ENCODE results near the gene THTPA.
"Not testable (repeated sequence)": the region's sequence is repeated elsewhere in the genome, so short reads cannot be mapped to it uniquely, and the experiment has no call there.

Gene THTPA

DNA sequence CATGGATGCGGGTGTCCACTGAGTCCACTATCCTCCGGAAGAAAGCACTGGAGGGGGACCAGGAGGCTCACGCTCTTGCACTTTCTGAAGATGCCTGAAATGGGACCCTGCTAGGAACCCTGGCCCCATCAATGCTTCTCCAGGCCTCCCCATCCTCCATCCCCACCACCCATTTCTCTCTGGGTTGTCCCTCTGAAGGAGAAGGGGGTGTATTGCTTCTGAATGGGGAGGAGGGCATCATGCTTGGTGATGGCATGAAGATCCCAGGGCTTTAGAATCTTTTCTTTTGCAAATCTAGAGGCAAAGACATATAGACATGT is 23.2 kb downstream of the THTPA start:
- Histone ChIP-seq H3K27me3 (replicated peaks; ENCODE audit: control insufficient read depth, insufficient read depth, low read length) (no peaks in the 10 kb centered on the region; the same call in 1 of the 2 replicates), H3K4me3 (replicated peaks; ENCODE audit: low read depth, low read length) (no peak overlapping the region), H3K36me3 (ENCODE audit: control insufficient read depth, insufficient read depth, low read length) (no peaks in the 10 kb centered on the region)
- TF ChIP-seq, protein P1, sequence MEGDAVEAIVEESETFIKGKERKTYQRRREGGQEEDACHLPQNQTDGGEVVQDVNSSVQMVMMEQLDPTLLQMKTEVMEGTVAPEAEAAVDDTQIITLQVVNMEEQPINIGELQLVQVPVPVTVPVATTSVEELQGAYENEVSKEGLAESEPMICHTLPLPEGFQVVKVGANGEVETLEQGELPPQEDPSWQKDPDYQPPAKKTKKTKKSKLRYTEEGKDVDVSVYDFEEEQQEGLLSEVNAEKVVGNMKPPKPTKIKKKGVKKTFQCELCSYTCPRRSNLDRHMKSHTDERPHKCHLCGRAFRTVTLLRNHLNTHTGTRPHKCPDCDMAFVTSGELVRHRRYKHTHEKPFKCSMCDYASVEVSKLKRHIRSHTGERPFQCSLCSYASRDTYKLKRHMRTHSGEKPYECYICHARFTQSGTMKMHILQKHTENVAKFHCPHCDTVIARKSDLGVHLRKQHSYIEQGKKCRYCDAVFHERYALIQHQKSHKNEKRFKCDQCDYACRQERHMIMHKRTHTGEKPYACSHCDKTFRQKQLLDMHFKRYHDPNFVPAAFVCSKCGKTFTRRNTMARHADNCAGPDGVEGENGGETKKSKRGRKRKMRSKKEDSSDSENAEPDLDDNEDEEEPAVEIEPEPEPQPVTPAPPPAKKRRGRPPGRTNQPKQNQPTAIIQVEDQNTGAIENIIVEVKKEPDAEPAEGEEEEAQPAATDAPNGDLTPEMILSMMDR (IDR thresholded peaks at IDR 0.05; ENCODE audit: insufficient read depth, low read length, poor library complexity, severe bottlenecking), result no peak
- no peak for DNase-seq (ENCODE audit: extremely low read depth, insufficient read length)

DNA sequence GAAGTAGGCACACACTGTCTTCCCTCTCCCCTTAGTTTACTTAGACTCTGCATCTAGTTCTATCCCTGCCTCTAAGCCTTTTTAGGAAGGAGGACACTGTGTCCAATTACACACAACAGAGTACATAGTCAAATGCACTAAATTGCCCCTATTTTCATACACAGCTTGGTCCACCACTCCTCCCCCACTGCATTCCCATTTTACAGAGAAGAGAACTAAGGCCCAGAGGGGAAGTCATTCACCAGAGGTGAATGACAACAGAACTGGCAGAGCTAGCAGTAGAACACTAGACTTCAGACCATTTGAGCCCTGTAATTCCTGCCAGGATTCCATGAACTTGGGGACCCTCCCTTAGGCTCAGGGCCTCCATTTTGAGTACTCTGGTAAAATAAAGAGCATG is 23.7 kb downstream of the THTPA start:
- H3K4me3 ChIP-seq (replicated peaks; ENCODE audit: low read depth, low read length), result no peak overlapping the region
- no peaks in the 10 kb centered on the region for H3K36me3 ChIP-seq (ENCODE audit: control insufficient read depth, insufficient read depth, low read length)
- DNase-seq (ENCODE audit: extremely low read depth, insufficient read length), result no peak
- H3K27me3 ChIP-seq (replicated peaks; ENCODE audit: control insufficient read depth, insufficient read depth, low read length), result no peaks in the 10 kb centered on the region; the same call in 1 of the 2 replicates
- TF ChIP-seq, protein P1 (IDR thresholded peaks at IDR 0.05; ENCODE audit: insufficient read depth, low read length, poor library complexity, severe bottlenecking), result no peak

- TF ChIP-seq, protein P1 (IDR thresholded peaks at IDR 0.05; ENCODE audit: insufficient read depth, low read length, poor library complexity, severe bottlenecking), result no peak
- no peak for DNase-seq (ENCODE audit: extremely low read depth, insufficient read length)
Measured at GRCh38 chr14:23580152-23580926, 24.3 kb downstream of the THTPA start.

DNA sequence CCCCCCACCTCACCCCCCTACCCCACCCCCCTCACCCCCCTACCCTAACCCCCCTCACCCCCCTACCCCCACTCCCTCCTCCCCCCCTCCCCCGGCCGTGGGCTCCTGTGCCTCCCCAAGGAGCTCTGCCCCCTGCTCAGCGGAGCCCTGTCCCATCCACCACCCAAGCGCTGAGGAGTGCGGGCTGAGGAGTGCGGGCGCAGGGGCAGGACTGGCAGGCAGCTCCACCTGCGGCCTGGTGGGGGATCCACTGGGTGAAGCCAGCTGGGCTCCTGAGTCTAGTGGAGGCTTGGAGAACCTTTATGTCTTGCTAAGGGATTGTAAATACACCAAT is 24.8 kb downstream of the THTPA start:
- DNase-seq (ENCODE audit: extremely low read depth, insufficient read length), result no peak
- H3K27me3 ChIP-seq (replicated peaks; ENCODE audit: control insufficient read depth, insufficient read depth, low read length), result no peaks in the 10 kb centered on the region; the same call in 1 of the 2 replicates
- TF ChIP-seq, protein P1 (IDR thresholded peaks at IDR 0.05; ENCODE audit: insufficient read depth, low read length, poor library complexity, severe bottlenecking), result no peak

More at GRCh38 chr14:23580152-23580926, 24.3 kb downstream of the THTPA start:
- no peaks in the 10 kb centered on the region for H3K36me3 ChIP-seq (ENCODE audit: control insufficient read depth, insufficient read depth, low read length)
- no peaks in the 10 kb centered on the region; the same call in 1 of the 2 replicates for H3K27me3 ChIP-seq (replicated peaks; ENCODE audit: control insufficient read depth, insufficient read depth, low read length)
- H3K4me3 ChIP-seq (replicated peaks; ENCODE audit: low read depth, low read length), result no peak overlapping the region

GRCh38 chr14:23582906-23583760 is 27.1 kb downstream of the THTPA start:
- H3K4me3 ChIP-seq (replicated peaks; ENCODE audit: low read depth, low read length), result no peak overlapping the region
- no peak for DNase-seq (ENCODE audit: extremely low read depth, insufficient read length)
- TF ChIP-seq, protein P1 (IDR thresholded peaks at IDR 0.05; ENCODE audit: insufficient read depth, low read length, poor library complexity, severe bottlenecking), result no peak
- H3K36me3 ChIP-seq (ENCODE audit: control insufficient read depth, insufficient read depth, low read length), result no peaks in the 10 kb centered on the region
- no peaks in the 10 kb centered on the region for H3K27me3 ChIP-seq (replicated peaks; ENCODE audit: control insufficient read depth, insufficient read depth, low read length)

More for the DNA sequence above, 24.8 kb downstream of the THTPA start:
- no peaks in the 10 kb centered on the region for H3K36me3 ChIP-seq (ENCODE audit: control insufficient read depth, insufficient read depth, low read length)
- H3K4me3 ChIP-seq (replicated peaks; ENCODE audit: low read depth, low read length), result no peak overlapping the region

DNA sequence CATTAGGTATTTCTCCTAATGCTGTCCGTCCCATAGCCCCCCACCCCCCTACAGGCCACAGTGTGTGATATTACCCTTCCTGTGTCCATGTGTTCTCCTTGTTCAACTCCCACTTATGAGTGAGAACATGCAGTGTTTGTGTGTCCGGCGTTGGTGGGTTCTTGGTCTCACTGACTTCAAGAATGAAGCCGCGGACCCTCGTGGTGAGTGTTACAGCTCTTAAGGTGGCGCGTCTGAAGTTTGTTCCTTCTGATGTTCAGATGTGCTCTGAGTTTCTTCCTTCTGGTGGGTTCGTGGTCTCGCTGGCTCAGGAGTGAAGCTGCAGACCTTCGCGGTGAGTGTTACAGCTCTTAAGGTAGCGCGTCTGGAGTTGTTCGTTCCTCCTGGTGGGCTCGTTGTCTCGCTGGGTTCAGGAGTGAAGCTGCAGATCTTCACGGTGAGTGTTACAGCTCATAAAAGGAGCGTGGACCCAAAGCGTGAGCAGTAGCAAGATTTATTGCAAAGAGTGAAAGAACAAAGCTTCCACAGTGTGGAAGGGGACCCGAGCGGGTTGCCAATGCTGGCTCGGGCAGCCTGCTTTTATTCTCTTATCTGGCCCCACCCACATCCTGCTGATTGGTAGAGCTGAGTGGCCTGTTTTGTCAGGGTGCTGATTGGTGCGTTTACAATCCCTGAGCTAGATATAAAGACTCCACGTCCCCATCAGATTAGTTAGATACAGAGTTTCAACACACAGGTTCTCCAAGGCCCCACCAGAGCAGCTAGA is 27.9 kb downstream of the THTPA start:
- H3K27me3 ChIP-seq (replicated peaks; ENCODE audit: control insufficient read depth, insufficient read depth, low read length); H3K4me3 ChIP-seq (replicated peaks; ENCODE audit: low read depth, low read length); H3K36me3 ChIP-seq (ENCODE audit: control insufficient read depth, insufficient read depth, low read length); DNase-seq (ENCODE audit: extremely low read depth, insufficient read length): not testable (repeated sequence)

DNA sequence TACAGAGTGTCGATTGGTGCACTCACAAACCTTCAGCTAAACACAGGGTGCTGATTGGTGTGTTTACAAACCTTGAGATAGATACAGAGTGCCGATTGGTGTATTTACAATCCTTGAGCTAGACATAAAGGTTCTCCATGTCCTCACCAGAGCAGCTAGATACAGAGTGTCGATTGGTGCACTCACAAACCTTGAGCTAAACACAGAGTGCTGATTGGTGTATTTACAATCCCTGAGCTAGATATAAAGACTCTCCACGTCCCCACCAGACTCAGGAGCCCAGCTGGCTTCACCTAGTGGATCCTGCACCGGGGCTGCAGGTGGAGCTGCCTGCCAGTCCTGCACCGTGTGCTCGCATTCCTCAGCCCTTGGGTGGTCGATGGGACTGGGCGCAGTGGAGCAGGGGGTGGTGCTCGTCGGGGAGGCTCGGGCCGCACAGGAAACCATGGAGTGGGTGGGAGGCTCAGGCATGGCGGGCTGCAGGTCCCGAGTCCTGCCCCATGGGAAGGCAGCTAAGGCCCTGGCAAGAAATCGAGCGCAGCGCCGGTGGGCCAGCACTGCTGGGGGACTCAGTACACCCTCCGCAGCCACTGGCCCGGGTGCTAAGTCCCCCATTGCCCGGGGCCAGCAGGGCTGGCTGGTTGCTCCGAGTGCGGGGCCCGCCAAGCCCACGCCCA is 28.6 kb downstream of the THTPA start:
- H3K27me3 ChIP-seq (replicated peaks; ENCODE audit: control insufficient read depth, insufficient read depth, low read length); H3K36me3 ChIP-seq (ENCODE audit: control insufficient read depth, insufficient read depth, low read length); DNase-seq (ENCODE audit: extremely low read depth, insufficient read length); H3K4me3 ChIP-seq (replicated peaks; ENCODE audit: low read depth, low read length): not testable (repeated sequence)

All from GM06990 (cell line).